ENCODE results near the gene IP6K2. TPM values are rescaled to one million over a fixed set of nuclear protein-coding genes. Genes with fewer than 3 reads are reported as not detected.

The IP6K2 gene
- total RNA-seq, 1 experiment from 2014 or later, result 67.3 TPM

DNA sequence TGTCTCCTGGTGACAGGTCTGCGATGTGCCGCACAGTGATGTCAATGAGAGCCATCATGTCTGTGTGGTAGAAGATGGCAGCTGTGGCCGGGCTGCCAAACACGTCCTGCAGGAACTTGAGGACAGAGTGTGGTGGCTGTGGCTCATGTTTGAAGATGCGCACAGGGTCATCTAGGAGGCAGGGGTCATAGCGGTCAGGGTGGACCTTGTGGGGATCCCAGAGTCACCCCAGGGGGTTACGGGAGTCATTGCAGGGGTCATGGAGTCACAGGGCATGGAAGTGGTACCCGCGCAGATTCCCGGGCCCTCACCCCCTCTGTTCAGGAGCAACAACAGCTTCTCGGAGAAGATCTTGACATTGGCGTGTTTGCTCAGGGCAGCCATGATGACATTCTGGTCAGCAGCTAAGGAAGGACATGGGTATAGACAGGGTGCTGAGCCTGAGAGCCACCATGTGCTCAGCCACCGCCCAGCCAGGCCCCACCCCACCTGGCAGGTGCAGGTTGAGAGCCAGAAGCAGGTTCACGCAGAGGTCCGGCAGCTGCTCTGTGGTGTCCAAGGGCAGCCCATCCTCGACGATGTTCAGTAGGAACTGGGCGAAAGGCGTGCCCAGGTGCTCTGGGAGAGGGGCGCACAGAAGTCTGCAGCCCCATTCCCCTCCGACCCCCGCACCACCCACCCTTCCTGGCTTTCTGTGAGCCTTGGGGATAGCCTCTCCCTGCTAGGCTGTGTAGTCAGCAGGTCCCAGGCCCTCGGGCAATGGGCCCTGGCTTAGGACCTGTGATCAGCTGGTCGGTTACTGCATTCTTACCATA lies 38.2 kb downstream of the IP6K2 start:
- Histone ChIP-seq H3K9me3 (replicated peaks) (no peaks in the 10 kb centered on the region), H3K4me1 (peaks cover 9% of the 10 kb centered on the region), H3K27me3 (no peaks in the 10 kb centered on the region), H3K27ac (no peak overlapping the region), H3K4me3 (no peak overlapping the region), H3K36me3 (no peaks in the 10 kb centered on the region)
- no peak for DNase-seq

DNA sequence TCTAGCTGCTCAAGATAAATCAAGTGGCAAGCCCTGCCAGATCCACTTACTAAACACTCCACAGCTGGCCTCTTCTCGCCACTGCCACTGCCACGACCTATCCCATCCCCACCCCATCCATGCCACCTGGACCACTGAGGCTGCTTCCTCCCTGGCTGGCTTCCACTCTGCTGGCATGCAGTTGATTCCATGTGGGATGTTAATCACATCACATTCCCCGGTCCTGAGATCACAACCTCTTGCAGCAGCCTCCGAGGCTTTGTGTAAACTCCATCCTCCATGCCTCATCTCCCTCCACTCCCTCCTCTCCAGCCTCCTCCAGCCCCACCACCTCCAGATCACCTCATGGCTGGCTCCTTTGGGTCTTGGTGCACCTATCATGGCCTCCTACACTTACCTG lies 39.0 kb downstream of the IP6K2 start:
- H3K4me1 ChIP-seq, result peaks cover 2% of the 10 kb centered on the region; the same call in 1 of the 2 replicates
- no peak for DNase-seq
- no peak overlapping the region for H3K27ac ChIP-seq
- no peaks in the 10 kb centered on the region for H3K9me3 ChIP-seq (replicated peaks)
- no peaks in the 10 kb centered on the region for H3K27me3 ChIP-seq
- H3K4me3 ChIP-seq, result no peak overlapping the region
- H3K36me3 ChIP-seq, result no peaks in the 10 kb centered on the region

DNA sequence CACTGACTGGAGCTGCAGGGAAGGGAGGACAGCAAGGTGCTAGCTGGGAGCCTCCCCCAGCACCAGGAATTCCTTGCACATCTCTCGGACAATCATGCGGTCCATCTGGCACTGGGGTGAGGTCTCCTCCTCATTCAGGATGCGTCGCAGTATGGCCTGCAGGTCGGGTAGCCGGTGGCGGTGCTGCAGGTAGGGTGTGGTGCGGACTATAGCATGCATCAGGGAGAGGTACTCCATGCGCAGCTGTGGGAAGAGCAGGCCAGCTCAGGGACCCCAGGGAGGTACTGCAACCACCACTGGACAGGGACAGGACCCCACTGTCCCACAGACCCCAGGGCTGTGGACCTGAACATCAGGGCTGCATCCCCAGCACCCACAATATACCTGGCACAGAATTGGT lies 42.5 kb downstream of the IP6K2 start:
- Histone ChIP-seq H3K27ac (no peak overlapping the region), H3K36me3 (no peaks in the 10 kb centered on the region), H3K4me1 (no peaks in the 10 kb centered on the region), H3K9me3 (replicated peaks) (no peaks in the 10 kb centered on the region), H3K4me3 (no peak overlapping the region), H3K27me3 (no peaks in the 10 kb centered on the region)
- DNase-seq, result no peak

DNA sequence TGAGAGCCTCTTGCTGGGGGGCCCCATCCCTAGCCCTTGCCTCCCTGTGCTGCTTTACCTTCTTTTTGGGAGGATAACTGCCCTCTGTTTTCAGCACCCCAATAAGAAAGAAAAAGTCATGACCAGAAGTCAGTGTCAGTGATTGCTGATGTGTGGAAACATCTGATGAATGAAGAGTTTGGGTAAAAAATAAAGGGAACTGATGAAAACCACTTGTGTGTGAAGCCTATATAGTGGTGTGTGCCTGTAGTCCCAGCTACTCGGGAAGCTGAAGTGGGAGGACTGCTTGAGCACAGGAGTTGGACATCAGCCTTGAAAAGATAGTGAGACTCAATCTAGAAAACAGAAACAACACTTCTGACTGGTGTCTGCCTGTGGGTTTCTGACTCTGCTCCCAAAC lies 44.5 kb downstream of the IP6K2 start:
- Histone ChIP-seq H3K9me3 (replicated peaks) (no peaks in the 10 kb centered on the region), H3K27ac (no peak overlapping the region), H3K4me1 (no peaks in the 10 kb centered on the region), H3K36me3 (no peaks in the 10 kb centered on the region), H3K4me3 (no peak overlapping the region), H3K27me3 (no peaks in the 10 kb centered on the region)
- DNase-seq, result no peak

DNA sequence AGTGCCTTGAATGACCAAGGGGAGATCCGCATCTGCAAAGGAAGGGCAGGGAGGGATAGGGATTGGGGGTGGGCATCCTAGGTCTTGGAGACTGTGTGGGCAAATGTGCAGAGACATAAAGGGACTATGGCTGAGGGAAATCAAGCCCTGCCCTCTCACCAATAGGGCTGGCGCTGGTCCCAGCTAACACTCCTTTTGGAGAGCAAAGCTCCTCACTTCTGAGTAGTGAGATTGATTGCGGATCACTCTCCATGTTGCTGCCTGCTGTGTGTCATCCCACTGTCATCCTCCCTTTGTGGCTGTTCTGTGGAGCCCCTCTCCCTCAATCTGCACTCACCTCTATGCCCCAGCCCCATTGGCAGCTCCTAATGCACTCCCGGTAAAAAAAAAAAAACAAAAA lies 52.1 kb downstream of the IP6K2 start:
- H3K36me3 ChIP-seq, result no peaks in the 10 kb centered on the region

DNA sequence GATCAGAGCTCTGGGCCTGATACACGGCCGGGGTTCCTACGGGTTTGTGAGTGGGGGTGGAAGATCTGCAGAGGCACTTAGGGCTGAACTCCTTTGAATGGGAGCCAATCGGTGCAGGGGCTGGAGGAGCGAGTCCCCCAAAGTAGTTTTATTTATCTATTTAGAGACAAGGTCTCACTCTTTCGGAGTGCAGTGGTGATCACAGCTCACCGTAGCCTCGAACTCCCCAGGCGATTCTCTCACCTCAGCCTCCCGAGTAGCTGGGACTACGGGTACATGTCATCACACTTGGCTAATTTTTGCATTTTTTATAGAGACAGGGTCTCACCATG lies 52.7 kb downstream of the IP6K2 start:
- Histone ChIP-seq H3K27me3 (no peaks in the 10 kb centered on the region), H3K9me3 (replicated peaks) (peaks cover 3% of the 10 kb centered on the region; the same call in 1 of the 2 replicates), H3K36me3 (no peaks in the 10 kb centered on the region), H3K4me1 (no peaks in the 10 kb centered on the region), H3K27ac (no peak overlapping the region), H3K4me3 (peak overlapping the region; percentile 71)
- no peak for DNase-seq

More for the DNA sequence above, 52.1 kb downstream of the IP6K2 start:
- no peak for DNase-seq
- no peak overlapping the region for H3K27ac ChIP-seq
- no peaks in the 10 kb centered on the region for H3K4me1 ChIP-seq
- peaks cover 3% of the 10 kb centered on the region; the same call in 1 of the 2 replicates for H3K9me3 ChIP-seq (replicated peaks)
- no peaks in the 10 kb centered on the region for H3K27me3 ChIP-seq
- H3K4me3 ChIP-seq, result no peak overlapping the region

DNA sequence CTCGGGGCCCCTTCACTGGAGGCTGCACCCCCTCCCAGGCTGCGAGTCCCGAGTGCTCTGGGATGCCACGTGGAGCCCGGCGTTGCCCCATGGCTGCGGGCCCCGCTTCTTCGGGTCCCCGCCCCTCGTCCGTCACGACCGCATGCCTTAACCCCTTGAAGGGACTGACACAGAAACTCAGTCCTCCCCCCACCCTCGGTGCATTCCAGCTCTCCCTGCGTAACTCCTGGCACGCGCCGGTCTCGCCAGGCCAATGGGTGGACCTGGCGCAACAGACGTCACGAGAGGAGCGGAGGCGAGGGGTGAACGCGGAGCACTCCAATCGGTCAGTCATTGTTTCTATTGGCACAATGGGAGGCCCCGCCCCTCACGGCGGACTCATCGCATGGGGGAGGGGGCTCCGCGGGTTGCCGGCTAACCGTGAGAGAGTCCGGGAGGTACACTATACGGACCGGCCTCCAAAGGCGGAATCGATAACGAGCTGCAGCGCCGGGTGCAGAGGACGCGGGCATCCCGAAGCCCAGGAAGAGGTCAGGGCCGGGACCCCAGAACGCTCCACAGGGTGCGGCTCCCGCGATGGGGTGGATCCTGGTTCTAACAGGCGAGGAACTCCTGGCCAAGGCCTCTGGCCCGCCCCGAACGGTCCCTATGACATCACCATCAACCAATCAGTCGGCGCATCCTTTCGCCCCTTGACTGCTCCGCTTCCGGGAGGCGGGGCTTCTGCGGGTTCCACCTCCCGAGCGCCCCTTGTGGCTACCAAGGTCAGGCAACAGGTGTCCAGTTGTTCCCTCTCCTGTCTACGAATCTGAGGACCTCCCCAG lies 53.3 kb downstream of the IP6K2 start:
- peak; percentile 97 to 99 for DNase-seq
- Histone ChIP-seq H3K36me3 (no peaks in the 10 kb centered on the region), H3K4me3 (peak overlapping the region; percentile 71), H3K9me3 (replicated peaks) (peaks cover 3% of the 10 kb centered on the region; the same call in 1 of the 2 replicates), H3K4me1 (no peaks in the 10 kb centered on the region), H3K27me3 (no peaks in the 10 kb centered on the region), H3K27ac (peak overlapping the region; percentile 76)

DNA sequence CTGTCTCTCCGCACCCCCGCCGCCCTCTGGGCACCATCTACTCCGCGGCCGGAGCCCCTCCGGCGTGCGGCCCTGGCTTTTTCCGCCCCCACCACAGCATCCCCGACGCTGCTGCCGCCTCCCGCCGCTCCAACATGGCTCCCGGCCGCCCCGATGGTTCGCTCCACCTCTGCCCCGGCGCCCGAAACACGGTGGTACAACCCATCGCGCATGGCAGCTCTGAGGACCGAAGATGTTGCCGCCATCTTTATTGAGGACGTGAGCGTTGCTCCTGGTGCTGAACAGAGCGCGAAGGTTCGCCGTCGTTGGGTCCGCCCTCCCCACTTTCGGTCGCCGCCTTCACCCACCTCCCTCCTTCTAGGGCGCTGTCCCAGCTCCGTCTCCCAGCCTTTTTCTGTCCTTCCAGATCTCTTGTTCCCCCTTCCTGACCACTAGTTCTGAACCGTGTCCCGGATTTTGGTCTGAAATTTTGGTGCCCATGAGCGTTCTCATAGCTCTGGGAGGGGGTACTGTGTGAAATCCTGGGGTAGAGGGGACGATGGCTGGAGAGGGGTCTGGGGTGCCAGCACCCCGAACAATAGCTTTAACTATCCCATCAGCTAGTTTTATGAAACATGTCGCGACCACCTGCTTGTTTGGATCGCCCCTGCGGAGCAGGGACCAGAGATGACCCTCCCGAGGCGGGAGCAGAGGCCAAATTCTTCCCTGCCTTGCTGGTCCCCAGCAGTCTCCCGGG lies 54.1 kb downstream of the IP6K2 start, which contains the start of gene CELSR3:
Gene CELSR3 (minus strand): TSS at position 134 of the 736 bp plus-strand sequence. CDS start 252 bp downstream, outside the sequence.
- H3K4me3 ChIP-seq, result peak within 1 kb of the TSS; percentile 71
- H3K4me1 ChIP-seq, result no peaks in the 10 kb centered on the region
- peak within 1 kb of the TSS; percentile 76 for H3K27ac ChIP-seq
- DNase-seq, result no peak
- H3K9me3 ChIP-seq (replicated peaks), result peaks cover 3% of the 10 kb centered on the region; the same call in 1 of the 2 replicates
- no peaks in the 10 kb centered on the region for H3K36me3 ChIP-seq
- H3K27me3 ChIP-seq, result no peaks in the 10 kb centered on the region

DNA sequence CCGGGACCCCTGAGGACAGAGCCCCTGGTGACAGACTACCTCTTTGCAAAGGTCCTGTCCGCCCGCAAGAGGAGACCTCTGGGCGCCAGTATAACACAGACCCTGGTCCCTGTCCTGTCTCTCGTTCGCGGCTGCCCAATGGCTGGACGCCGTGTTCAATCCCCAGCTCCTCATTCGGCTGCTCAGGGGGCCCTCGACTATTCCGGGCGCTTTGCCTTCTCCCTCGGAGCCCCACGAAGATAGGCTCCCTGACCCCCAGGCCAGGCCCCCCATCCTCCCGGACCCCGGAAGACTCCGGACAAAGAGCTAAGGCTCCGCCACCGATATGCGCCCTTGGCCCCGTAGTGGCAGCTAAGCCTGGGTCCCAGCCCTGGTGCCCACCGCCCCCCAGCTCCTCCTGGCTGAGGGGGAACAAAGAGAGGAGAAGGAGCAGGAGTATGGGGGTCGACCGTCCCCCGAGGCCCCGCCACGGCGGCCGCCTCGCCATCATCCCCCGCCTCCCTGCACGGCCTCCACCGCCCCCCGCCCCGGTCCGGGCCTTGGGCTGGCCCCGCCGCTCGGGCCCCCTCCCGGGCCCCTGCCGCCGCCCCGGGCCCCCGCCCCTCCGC lies 54.8 kb downstream of the IP6K2 start:
- no peak overlapping the region for H3K27ac ChIP-seq
- H3K4me3 ChIP-seq, result no peak overlapping the region
- H3K27me3 ChIP-seq, result no peaks in the 10 kb centered on the region
- no peaks in the 10 kb centered on the region for H3K36me3 ChIP-seq
- H3K9me3 ChIP-seq (replicated peaks), result peaks cover 3% of the 10 kb centered on the region; the same call in 1 of the 2 replicates
- no peak for DNase-seq
- no peaks in the 10 kb centered on the region for H3K4me1 ChIP-seq

DNA sequence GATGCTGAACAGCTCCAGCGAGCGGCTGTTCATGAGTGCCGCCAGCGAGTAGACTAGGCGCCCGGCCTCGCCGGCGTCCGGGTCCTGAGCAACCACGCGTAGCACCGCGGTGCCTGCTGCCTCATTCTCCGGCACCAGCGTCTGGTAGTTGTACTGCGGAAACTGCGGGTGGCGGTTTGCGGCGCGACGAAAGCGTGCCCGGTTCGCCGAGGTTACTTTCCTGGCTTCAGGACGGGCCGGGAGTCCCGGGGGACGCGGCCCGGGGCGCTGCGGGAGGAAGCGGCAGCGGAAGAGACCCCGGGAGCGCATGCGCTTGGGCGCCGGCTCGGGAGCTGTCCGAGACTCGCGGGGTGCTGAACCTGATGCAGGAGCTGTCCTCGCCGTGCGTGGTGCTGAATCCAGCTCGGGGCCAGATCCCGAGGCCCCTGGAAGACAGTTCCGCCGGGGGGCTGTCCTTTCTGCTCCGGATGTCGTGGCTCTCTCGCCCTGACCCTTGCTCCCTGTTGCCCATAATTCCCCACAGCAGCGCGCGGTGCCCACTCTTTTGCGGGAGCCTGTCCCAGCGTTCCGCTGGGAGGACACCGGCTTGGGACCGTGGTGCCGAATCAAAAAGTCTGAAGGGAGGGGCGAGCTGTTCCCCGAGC lies 55.4 kb downstream of the IP6K2 start:
- no peaks in the 10 kb centered on the region for H3K27me3 ChIP-seq
- peaks cover 3% of the 10 kb centered on the region; the same call in 1 of the 2 replicates for H3K9me3 ChIP-seq (replicated peaks)
- DNase-seq, result peak in 1 of 2 experiments; percentile 27
- no peak overlapping the region for H3K27ac ChIP-seq
- H3K4me3 ChIP-seq, result no peak overlapping the region
- H3K36me3 ChIP-seq, result no peaks in the 10 kb centered on the region
- no peaks in the 10 kb centered on the region for H3K4me1 ChIP-seq

DNA sequence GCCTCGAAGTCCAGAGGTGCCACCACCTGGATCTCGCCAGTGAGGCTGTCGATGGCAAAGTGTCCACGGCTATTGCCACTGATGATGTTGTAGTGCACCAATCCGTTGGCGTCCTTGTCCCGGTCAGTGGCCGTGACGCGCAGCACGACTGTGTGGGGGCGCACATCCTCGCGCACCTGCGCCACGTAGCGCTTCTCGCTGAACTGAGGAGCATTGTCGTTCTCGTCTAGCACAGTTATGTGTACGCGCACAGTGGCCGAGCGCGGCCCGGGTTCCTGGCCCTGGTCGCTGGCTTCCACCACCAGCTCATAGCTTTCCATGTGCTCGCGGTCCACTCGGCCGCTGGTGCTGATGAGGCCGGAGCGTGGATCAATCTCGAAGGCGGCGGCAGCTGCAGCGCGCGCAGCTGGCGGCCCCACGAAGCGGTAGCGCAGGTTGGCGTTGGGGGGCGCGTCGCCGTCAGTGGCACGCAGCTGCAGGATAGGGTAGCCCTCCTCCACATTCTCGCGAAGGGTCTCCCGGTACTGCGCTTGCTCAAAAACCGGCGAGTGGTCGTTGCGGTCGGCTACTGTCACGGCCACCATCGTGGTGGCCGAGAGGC lies 56.1 kb downstream of the IP6K2 start:
- Histone ChIP-seq H3K27ac (no peak overlapping the region), H3K4me1 (no peaks in the 10 kb centered on the region), H3K36me3 (no peaks in the 10 kb centered on the region), H3K27me3 (no peaks in the 10 kb centered on the region), H3K9me3 (replicated peaks) (peaks cover 3% of the 10 kb centered on the region; the same call in 1 of the 2 replicates), H3K4me3 (no peak overlapping the region)
- no peak for DNase-seq

DNA sequence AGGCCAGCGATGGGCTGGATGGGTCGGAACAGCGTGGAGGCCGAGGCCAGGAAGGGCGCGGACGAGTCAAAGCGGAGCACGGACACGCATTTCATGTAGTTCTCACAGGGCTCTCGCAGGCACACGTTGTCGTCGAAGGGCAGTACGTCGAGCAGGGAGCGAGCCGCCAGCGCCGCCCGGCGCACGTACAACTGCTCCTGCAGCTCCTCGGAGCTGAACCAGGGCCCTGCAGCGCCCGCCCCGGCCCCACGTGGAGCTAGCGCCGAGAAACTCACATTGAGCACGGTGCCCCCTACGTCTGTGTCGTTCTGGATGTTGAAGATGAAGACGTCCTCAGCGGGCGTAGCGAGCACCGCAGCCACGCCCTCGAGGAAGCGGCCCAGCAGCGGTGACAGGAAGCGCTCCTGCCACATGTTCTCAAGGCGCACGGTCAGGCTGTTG lies 60.2 kb downstream of the IP6K2 start:
- no peaks in the 10 kb centered on the region for H3K4me1 ChIP-seq
- H3K9me3 ChIP-seq (replicated peaks), result peaks cover 1% of the 10 kb centered on the region; the same call in 1 of the 2 replicates
- no peak overlapping the region for H3K27ac ChIP-seq
- no peak overlapping the region for H3K4me3 ChIP-seq
- no peaks in the 10 kb centered on the region for H3K36me3 ChIP-seq
- no peaks in the 10 kb centered on the region for H3K27me3 ChIP-seq
- no peak for DNase-seq

DNA sequence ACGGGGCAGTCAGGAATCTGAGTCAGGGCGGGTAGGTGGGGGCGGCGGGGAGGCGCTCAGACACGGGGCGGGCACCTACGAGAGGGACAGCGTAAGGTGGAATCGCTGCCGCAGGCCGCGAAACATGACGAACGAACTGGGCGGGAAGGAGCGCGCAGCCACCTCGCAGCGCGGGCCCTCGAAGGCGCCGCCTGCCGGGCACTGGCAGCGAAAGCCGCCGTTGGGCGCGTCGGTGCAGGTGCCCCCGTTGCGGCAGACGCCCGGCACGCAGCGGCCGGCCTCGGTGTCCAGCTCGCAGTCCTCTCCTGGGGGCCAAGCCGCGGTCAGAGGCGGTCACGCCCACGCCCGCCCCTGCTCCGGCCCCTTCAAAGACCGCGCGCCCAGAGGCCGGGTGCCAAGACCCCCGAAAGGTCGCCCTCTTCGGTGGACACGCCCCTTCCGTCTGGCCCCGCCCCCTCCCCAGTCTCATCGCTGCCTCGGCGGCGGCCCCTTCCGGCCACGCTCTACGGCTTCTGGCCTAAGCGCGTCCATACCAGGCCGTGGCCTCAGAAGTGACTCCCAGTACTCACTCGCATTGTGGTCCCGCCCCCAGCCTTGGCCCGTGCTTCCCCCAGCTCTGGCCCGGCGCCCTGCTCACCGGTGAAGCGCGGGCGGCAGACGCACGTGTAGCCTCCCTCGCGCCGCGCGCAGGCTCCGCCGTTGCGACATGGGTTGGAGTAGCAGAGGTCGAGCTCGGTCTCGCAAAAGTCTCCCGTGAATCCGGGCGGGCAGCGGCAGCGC lies 60.8 kb downstream of the IP6K2 start:
- H3K27ac ChIP-seq, result no peak overlapping the region

More for the DNA sequence above, 60.8 kb downstream of the IP6K2 start:
- Histone ChIP-seq H3K4me1 (no peaks in the 10 kb centered on the region), H3K27me3 (no peaks in the 10 kb centered on the region), H3K36me3 (no peaks in the 10 kb centered on the region), H3K4me3 (no peak overlapping the region), H3K9me3 (replicated peaks) (no peaks in the 10 kb centered on the region)
- no peak for DNase-seq

Measured in SJCRH30 (cell line).